Activated T-cell treated with anti-CD3 and anti-CD28 coated beads for 48 hours (primary cell): ENCODE measurements around the gene RABL6.
"Not testable (repeated sequence)": the region's sequence is repeated elsewhere in the genome, so short reads cannot be mapped to it uniquely, and the experiment has no call there.

Source experiments
- DNase-seq: peaks from one replicate; pipeline ENCODE4 v3.0.0-alpha.2; 2020; ENCODE audit warnings: low read depth

Gene RABL6

DNA sequence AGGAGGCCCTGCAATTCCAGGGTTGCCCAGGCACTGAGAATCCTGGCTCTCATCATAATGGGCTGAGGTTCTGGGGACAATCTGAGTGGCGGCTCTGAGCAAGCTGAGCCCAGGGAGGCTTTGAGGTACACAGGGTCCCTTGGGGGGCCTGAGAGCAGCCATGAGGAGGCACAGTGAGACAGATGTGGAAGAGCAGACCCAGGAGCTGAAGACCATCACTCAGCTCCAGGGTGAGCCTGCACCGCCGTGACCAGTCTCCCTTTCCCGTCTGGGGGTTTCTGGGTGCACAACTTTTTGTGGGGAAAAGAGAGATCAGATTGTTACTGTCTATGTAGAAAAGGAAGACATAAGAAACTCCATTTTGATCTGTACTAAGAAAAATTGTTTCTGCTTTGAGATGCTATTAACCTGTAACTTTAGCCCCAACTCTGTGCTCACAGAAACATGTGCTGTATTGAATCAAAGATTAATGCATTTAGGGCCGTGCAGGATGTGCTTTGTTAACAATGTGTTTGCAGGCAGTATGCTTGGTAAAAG lies 11.4 kb upstream of the RABL6 start, which contains the start of gene CCDC183:
CCDC183 (plus strand) TSS at position 101 of the 537 bp plus-strand sequence; CDS start at position 161, 60 bp downstream.
- DNase-seq, result no peak

DNA sequence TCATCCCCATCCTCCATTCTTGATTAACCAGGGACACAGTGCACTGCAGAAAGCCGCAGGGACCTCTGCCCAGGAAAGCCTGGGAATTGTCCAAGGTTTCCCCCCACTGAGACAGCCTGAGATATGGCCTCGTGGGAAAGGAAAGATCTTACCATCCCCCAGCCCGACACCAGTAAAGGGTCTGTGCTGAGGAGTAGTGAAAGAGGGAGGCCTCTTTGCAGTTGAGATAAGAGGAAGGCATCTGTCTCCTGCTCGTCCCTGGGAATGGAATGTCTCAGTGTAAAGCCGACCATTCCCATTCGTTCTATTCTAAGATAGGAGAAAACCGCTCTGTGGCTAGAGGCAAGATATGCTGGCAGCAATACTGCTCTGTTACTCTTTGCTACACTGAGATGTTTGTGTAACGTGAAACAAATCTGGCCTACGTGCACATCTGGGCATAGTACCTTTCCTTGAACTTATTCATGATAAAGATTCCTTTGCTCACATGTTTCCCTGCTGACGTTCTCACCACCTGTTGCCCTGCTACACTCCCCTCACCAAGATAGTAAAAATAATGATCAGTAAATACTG lies 10.9 kb upstream of the RABL6 start:
- not testable (repeated sequence) for DNase-seq

DNA sequence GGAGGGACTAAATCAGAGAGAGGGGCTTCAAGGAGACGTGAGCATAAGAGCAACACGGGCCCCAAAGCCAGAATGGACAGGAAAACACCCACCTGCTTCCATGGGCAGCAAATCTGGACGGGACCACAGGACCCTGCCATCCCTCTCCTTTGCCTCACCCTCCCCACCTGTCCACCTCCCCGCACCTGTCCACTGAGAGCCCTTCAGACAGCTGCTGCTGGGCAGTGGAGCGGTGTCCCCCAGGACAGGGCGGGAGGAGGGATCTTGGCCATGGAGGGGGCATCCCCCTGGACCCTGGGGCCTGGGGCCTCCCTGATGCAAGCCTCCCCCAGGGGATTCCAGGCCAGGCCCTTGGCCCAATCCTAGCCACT lies 9.1 kb upstream of the RABL6 start:
- DNase-seq, result no peak

DNA sequence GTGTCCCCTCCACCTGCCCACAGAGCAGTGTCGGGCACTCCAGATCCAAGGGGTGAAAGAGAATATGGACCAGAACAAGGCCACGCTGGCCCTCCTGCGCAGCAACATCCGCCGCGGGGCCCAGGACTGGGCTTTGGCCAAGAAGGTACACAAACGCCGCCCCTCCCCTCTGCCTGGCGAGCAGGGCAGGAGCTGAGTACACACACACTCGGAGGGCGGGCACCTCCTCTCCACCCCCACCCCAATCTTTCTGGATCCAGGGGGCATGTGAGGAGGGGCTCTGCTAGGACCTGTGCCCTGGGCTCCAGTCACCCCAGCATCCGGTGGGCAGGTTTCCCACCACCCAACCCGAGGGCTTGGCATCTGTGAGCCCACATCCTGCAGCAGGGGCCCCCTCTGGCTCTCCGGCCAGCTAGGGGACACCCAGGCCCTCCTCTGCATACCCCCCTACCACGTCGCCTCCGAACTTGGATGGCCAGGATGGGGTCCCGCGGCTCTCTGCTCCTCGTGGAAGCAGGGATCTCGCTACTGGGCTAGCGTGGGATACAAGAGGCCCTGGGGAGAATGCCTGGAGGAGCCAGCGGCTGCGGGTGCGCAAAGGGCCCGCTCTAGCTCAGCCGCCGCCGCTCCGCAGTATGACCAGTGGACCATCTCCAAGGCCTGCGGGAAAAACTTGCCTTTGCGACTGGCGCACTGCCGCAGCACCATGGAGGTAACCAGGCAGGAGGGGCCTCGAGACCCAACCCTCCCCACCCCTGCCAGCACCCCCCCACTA lies 8.5 kb upstream of the RABL6 start:
- DNase-seq, result no peak

DNA sequence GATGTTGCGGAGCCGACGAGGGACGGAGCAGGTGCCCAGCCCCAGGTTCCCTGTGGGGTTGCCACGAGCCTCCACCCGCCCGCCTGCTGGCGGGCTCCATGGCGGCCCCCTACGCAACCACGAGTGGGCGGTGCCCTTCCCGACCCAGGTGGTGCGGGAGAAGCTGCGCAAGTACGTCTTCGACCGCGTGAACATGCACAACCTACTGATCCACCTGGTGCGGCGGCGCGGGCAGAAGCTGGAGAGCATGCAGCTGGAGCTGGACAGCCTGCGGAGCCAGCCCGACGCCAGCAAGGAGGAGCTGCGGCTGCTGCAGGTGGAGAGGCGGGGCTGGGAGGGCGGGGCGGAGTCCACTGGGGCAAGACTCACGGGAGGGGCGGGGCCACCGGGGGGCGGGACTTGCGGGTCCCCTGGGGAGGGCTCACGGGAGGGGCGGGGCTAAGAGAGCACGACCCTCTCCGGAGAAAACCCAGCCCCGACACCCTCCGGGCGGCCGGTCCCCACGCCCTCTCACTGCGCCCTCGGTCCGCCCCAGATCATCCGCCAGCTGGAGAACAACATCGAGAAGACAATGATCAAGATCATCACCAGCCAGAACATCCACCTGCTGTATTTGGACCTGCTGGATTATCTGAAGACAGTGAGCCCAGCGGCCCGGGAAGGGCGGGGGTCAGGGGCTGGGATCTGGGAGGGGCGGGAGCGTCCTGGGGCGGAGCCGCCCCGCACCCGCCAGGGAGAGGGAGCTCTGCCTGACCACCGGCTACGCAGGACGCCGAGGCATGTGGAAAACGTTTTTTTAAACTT lies 7.7 kb upstream of the RABL6 start:
- peak; percentile 84 for DNase-seq

DNA sequence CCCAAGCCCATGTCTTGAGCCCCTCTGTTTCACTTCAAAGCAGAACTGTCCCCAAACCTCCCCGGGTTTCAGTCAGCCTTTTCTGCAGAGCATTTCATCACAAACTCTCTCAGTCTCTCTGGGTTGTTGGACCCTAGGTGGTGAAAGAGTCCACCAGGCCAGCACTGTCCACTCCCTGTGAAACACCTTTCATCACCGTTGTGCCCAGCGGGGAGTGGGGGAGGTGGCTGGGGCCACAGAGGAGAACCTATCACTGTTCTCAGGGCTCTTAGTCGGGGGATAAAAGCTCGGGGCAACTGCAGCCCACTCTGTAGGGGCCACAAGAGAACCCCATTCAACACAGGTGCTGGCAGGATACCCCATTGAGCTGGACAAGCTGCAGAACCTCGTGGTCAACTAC lies 5.4 kb upstream of the RABL6 start:
- no peak for DNase-seq

DNA sequence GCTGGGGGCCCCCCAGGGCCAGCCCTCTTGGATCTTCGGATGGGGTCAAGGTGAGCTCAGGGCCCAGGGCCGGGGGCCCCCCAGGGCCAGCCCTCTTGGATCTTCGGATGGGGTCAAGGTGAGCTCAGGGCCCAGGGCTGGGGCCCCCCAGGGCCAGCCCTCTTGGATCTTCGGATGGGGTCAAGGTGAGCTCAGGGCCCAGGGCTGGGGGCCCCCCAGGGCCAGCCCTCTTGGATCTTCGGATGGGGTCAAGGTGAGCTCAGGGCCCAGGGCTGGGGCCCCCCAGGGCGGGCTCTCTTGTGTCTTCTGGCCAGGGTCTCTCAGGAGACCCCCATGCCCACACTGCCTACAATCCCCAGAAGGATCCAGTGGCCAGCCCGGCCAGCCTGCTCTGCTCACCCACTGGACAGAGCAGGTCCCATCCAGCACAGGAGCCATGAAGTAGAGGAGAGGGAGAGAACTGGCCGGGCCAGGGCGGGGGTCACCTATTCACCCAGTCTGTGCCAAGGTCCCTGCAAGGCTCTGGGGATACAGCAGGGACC lies 4.7 kb upstream of the RABL6 start:
- DNase-seq, result not testable (repeated sequence)

DNA sequence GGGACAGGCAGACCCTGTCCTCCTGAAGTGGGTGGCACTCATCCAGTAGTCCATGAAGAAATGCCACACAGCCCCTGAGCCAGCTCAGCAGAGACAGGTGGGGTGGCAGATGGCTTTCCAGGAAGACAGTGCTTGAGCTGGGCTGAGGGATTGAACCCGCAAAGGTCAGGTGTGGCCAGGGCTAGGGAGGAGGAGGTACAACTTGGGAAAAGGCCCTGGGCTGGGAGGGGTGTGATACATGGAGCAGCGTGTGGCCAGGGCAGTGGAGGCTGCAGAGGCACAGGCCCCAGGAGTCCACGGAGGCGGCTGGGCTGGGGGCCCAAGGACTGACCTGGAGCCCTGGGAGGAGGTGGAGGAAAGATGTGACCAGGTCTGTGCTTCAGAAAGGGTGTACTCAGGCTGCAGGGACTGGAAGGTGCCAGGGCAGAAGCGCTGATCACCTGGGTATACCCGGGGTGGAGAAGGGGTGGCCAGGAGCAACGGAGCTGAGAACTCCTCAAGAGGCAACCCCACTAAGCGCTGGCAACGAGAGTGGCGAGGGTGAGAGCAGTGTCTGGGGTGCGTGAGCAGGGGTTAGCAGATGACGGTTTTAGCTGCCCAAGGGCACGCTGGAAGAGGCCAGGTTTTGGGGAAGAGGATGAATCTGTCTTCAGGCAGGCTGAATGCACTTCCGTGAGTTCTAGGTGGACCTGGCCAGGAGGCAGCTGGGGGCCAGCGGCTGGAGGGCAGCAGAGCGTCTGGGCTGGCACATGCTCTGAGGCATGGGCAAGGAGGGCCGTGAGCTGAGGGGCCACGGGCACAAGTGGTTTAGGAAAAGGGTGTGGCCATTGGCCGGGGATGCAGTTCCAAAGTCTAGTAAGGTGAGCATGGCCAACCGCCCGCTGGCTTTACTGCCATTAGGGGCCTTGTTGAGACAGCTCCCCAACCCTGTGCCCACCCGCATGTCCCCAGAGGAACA lies 3.9 kb upstream of the RABL6 start:
- no peak for DNase-seq

DNA sequence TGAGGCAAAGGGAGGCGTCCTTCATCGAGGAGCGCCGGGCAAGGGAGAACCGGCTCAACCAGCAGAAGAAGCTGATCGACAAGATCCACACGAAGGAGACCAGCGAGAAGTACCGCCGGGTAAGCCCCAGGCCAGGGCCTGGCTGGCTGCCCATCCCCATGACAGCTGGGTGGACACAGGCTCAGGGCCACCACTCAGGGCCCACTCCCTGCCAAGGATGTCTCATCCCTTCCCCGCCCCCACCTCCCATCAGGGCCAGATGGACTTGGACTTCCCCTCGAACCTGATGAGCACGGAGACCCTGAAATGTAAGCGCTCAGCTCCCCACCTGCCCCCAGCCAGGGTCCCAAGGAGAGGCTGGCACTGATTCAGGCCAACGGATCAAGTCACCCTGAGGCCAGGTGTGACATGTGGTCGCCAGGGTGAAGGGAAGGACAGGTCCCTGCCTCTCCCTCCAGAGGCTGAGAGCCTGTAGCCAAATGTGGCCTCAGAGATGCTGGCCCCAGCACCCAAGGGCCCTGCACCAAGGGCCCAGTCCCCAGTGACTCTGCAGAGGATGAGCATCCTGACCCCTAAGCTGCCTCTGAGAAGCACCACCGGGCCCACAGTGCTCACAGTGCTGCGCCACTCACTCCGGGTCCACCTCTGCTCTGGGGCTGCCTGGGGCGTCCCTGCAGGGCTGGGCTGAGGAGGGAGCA lies 3.1 kb upstream of the RABL6 start:
- DNase-seq, result no peak

DNA sequence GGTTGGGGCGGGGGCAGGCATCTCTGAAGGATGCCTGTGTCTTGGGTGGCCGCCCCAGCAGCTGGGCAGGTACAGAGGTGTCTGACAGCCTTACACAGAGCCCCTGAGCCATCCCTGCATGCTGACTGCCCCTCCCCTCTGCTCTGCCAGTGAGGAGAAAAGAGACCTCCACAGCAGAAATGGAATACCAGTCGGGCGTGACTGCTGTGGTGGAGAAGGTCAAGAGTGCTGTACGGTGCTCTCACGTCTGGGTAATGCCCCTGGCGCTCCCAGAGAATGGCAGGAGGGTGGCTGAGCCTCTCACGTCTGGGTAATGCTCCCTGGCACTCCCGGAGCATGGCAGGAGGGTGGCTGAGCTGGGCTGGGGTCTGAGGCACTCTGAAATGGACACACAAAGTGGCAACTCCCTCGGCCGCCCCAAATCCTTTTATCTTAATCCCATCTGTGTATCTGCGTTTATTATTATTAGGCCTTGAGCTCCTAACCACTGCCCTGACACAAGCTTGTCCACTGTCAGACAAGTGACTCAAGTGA lies 2.5 kb upstream of the RABL6 start:
- no peak for DNase-seq

DNA sequence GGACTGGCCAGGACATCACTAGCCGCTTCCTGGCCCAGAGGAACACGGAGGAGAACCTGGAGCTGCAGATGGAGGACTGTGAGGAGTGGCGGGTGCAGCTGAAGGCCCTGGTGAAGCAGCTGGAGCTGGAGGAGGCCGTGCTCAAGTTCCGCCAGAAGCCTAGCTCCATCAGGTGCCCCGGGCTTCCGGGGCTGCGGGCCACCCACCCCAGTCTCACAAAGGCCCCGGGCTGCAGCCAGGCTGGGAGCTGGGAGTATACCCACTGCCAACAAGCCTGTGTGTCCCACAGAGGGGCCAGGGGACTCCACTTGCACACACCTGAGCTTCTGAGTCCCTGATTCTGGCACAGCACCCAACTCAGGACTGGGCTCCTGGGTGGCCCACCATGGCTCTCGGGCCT lies 1.7 kb upstream of the RABL6 start:
- no peak for DNase-seq

DNA sequence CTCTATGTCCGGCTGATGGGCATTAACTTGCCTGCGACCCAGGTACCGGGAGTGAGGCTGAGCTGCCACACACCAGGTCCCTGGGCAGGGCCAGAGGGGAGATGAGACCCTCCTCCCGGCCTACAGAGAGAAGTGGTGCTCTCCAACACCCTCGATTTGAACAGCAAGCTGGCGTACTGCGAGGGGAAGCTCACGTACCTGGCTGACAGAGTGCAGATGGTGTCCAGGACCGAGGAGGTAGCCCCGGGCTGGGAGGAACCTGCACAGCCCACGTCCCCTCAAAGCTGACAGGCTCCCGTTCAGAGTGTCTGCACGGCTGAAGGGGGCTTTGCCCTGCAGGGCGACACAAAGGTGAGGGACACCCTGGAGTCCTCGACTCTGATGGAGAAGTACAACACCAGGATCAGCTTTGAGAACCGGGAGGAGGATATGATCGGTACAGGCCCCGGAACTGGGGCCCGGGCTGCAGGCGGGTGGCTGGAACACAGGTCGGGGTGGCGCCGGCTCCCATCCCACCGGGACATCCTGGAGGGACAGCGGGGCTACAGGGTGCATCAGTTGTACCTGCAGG lies 1.0 kb upstream of the RABL6 start:
- no peak for DNase-seq

DNA sequence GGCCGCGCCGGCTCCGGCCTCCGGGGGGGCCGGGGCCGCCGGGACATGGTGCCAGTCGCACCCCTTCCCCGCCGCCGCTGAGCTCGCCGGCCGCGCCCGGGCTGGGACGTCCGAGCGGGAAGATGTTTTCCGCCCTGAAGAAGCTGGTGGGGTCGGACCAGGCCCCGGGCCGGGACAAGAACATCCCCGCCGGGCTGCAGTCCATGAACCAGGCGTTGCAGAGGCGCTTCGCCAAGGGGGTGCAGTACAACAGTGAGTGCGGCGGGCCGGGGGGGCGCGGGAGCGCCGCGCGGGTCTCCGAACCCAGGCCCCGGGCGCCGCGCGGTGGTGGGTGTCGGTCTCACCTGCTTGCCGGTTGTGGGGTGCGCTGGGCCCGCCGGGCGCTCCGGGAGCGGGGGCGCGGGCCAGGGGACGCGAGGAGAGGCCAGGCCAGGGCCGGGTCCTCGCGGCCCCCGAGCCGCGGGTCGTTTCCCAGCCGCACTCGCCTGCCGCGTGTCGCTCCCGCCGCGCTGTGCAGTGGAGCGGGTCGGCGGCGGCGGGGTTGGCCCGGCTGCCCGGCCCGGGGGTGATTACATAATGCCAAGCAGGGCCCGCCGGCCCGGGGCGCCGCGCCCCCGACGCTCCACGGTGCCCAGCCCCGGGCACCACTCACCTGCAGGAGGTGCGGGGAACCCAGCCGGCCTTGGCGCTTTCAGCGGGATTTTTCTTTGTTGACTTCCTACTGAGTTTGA lies 492 bp downstream of the RABL6 start:
- DNase-seq, result peak; percentile 34

DNA sequence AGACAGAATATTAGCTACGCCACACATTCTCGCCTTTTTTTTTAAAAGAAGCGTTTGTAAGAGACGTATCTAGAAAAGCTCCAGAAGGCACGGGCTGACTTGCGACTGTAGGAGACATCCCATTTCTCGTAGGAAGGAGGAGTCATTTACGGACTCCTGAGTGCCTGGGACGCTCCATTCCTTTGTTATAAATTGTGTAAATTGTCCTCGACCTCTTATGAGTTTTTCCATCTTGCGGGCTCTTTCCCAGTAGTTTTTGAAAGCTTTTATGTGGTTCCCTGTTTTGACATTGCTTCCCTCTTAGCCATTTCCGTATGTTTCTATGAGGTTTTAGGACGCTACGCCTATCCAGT lies 1.0 kb downstream of the RABL6 start:
- no peak for DNase-seq

DNA sequence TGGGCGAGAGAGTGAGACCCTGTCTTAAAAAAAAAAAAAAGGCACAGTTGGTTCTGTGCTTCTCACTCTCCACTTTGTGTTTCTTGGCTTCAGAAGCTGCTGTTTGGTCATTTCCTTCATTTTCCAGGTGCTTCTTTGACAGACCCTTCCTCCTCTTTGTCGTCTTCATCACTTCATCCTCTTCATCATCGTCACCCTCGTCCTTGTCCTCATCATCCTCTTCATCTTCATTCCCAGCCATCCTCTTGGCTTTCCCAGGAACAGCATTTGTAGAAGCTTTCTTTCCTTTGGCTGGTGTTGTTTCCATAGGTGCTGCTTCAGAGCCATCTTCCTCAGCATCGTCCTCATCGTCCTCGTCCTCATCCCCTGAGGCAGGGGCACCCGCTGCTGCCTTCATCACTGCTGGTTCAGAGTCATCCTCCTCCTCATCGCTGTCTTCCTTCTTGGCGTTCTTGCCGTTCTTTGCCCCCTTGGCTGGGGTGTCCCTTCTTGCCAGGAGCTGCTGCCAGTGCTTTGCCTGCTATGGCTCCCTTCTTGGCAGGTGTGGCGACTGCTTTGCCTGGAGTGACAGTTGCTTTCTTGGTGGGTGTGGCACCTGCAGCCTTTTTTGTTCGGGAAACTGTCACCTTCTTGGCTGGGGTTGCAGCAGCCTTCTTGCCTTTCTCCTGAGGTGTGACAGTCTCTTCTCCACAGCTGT lies 7.1 kb downstream of the RABL6 start:
- no peak for DNase-seq

DNA sequence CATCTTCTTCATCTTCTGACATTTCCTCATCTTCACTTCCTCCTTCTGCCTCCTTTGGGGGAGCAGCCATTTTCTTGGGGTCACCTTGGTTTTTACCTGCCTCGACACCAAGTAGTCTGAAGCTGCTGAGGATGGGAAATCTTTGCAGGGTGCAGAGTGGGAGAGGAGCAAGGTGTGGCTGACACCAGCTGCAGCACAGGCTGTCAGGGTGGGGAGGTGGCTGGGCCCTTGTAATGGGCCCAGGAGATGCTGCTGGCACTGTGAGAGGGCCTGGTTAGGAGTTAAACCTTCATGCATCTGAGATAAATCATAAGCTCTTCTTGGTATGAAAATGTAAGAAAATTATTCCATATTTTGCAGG lies 7.7 kb downstream of the RABL6 start:
- DNase-seq, result no peak

DNA sequence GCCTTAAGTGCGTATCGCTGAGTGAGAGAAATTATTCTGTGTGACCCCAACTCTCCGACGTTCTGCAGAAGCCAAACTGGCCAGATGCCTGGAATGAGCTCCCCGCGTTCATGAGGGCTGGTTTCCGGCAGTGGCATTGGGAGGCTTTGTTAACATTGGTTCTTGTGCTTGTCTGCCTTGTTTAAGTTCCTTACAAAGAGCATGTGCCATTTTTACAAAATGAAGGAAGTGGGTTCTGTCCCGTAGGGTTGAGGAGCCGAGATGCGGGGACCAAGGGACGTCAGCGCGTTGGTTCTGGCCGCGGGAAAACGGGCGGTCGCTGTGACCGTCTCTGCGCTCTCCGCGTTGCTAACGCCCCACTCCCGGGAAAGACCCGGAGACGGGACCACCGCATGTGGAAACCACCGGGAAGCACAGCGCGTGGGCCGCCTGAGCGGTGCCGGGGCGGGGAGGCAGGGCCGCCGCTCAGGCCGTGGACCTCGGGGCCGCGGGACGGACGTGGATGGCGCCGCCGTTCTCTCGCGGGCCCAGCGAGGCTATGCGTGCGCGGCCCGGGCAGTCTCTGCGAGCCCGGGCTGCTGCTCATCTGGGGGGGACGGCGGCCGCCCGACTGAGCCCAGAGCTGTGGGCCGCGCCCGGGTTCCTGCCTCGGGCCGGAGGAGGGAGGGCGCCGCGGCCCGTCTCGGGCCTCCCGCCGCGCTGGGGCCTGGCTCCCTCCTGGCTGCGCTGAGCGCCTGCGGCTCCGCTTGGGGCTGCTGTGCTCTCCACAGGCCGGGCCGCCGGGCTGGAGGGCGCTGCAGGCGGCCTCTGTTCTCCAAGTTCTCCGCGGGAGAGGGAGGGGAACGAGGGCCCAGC lies 13.4 kb downstream of the RABL6 start:
- DNase-seq, result no peak
